Liver (tissue), 9 donors: ENCODE results near the gene DTD1. TPM values are rescaled to one million over a fixed set of nuclear protein-coding genes. Genes with fewer than 3 reads are reported as not detected.
"Not testable (repeated sequence)": the region's sequence is repeated elsewhere in the genome, so short reads cannot be mapped to it uniquely, and the experiment has no call there.

Experiments
- DNase-seq: peaks from one replicate; pipeline ENCODE4 v3.0.0-alpha.2; 2017; ENCODE audit warnings: low spot score
- H3K27ac ChIP-seq, 2 donors: one replicate each; pipeline ENCODE4 v1.7.0; 2013; ENCODE audit warnings: inconsistent platforms in 2 of 2, low read length in 2 of 2, control low read depth in 1 of 2, low read depth in 1 of 2, mild to moderate bottlenecking in 1 of 2
- H3K27me3 ChIP-seq, 4 donors: one replicate each; pipeline versions ENCODE4 v1.6.1 to v1.7.0; 2013; ENCODE audit warnings: low read length in 3 of 4, inconsistent platforms in 1 of 4, mild to moderate bottlenecking in 1 of 4, moderate library complexity in 1 of 4; ENCODE audit not compliant: control insufficient read depth in 4 of 4, insufficient read depth in 4 of 4
- H3K36me3 ChIP-seq, 4 donors: one replicate each; pipeline versions ENCODE4 v1.6.1 to v1.7.0; 2013; ENCODE audit warnings: low read length in 3 of 4, mild to moderate bottlenecking in 3 of 4, low read depth in 1 of 4, moderate library complexity in 1 of 4; ENCODE audit not compliant: control insufficient read depth in 4 of 4, insufficient read depth in 3 of 4
- H3K4me1 ChIP-seq, 4 donors: one replicate each; pipeline versions ENCODE4 v1.6.1 to v1.7.0; 2013; ENCODE audit warnings: low read length in 3 of 4, mild to moderate bottlenecking in 3 of 4, moderate library complexity in 1 of 4; ENCODE audit not compliant: control insufficient read depth in 4 of 4, insufficient read depth in 4 of 4
- H3K4me3 ChIP-seq, 3 donors: one replicate each; pipeline versions ENCODE4 v1.6.1 to v1.7.0; 2013; ENCODE audit warnings: low read length in 3 of 3, control low read depth in 1 of 3, low read depth in 1 of 3, mild to moderate bottlenecking in 1 of 3
- H3K9ac ChIP-seq, 2 donors: one replicate each; pipeline ENCODE4 v1.7.0; 2013; ENCODE audit warnings: low read length in 2 of 2, mild to moderate bottlenecking in 2 of 2, moderate library complexity in 2 of 2, control low read depth in 1 of 2, low read depth in 1 of 2
- H3K9me3 ChIP-seq, 4 donors: one replicate each; pipeline versions ENCODE4 v1.6.1 to v1.7.0; 2013; ENCODE audit warnings: low read length in 3 of 4; ENCODE audit not compliant: control insufficient read depth in 4 of 4
- EGR1 ChIP-seq, 2 donors: IDR thresholded peaks; 2 replicates each; pipeline ENCODE4 v1.6.1; 2016 to 2018; ENCODE audit warnings: antibody characterized with exemption in 2 of 2, low read depth in 2 of 2
- FOXA1 ChIP-seq: IDR thresholded peaks from 2 replicates; pipeline ENCODE4 v1.6.1; 2016; ENCODE audit warnings: antibody characterized with exemption
- FOXA2 ChIP-seq: IDR thresholded peaks from 2 replicates; pipeline ENCODE4 v1.6.1; 2016; ENCODE audit warnings: antibody characterized with exemption
- HNF4A ChIP-seq, 2 donors: conservative IDR thresholded peaks; 2 replicates each; pipeline ENCODE4 v1.6.1; 2016; ENCODE audit warnings: antibody characterized with exemption in 2 of 2, mild to moderate bottlenecking in 2 of 2
- HNF4G ChIP-seq: IDR thresholded peaks from 2 replicates; pipeline ENCODE4 v1.6.1; 2016; ENCODE audit warnings: antibody characterized with exemption
- JUND ChIP-seq, 2 donors: IDR thresholded peaks; 2 replicates each; pipeline ENCODE4 v1.6.1; 2016; ENCODE audit warnings: antibody characterized with exemption in 2 of 2
- MAX ChIP-seq: IDR thresholded peaks from 2 replicates; pipeline ENCODE4 v1.6.1; 2016; ENCODE audit warnings: antibody characterized with exemption
- NR2F2 ChIP-seq: IDR thresholded peaks from 2 replicates; pipeline ENCODE4 v1.6.1; 2016; ENCODE audit warnings: antibody characterized with exemption
- RAD21 ChIP-seq, 2 donors: IDR thresholded peaks; 2 replicates each; pipeline ENCODE4 v1.6.1; 2016; ENCODE audit warnings: antibody characterized with exemption in 2 of 2, mild to moderate bottlenecking in 2 of 2
- TAF1 ChIP-seq: conservative IDR thresholded peaks from 2 replicates; pipeline ENCODE4 v1.6.1; 2016; ENCODE audit warnings: antibody characterized with exemption, mild to moderate bottlenecking
- YY1 ChIP-seq: IDR thresholded peaks from 2 replicates; pipeline ENCODE4 v1.6.1; 2016; ENCODE audit warnings: antibody characterized with exemption, mild to moderate bottlenecking
- ZBTB33 ChIP-seq: IDR thresholded peaks from 2 replicates; pipeline ENCODE4 v1.6.1; 2016; ENCODE audit warnings: antibody characterized with exemption
- WGBS: extraction: QIAGEN DNeasy Blood & Tissue Kit; methylation state at CpG from one replicate; pipeline ENCODE4 v1.1.7; 2013; 5-methylcytosine and 5-hydroxymethylcytosine counted together
- polyA plus RNA-seq, 2 donors: library from polyadenylated mRNA; stranded (reverse) in 1 of 2; unstranded in 1 of 2; fragments of 200-250 nt in 1 of 2; fragments of >200 nt in 1 of 2; fragmentation: Nextera tagmentation in 1 of 2; extraction: Ambion mirVana in 1 of 2; gene quantifications; one replicate each; pipeline versions ENCODE4 v1.2.1 to v1.2.3, GENCODE V29; 2013 to 2015
- total RNA-seq, 2 donors: library from RNA; depleted of rRNA; stranded (reverse); fragments of >200 nt; gene quantifications; one replicate each; pipeline ENCODE4 v1.2.3, GENCODE V29; 2014
- TF ChIP-seq, protein P1 (sequence below): IDR thresholded peaks from 2 replicates; pipeline ENCODE4 v1.6.1; 2016; ENCODE audit warnings: antibody characterized with exemption, mild to moderate bottlenecking
- TF ChIP-seq, protein P2 (sequence below): IDR thresholded peaks from 2 replicates; pipeline ENCODE4 v1.6.1; 2016; ENCODE audit warnings: antibody characterized with exemption
- donor health status: healthy.
- donor health status: healthy.
- donor health status: healthy.
- donor health status: healthy.
- donor health status: healthy.

Gene DTD1
- total and polyA plus RNA-seq, 4 donors = 7.8 to 11.3 (median 10.1) TPM

GRCh38 chr20:18754653-18755045 is 166.8 kb downstream of the DTD1 start:
- 89% methylated on average over 3 of the region's 3 CpGs for WGBS
- no peak for DNase-seq
- no peak overlapping the region for H3K27ac ChIP-seq
- no peaks in the 10 kb centered on the region for H3K4me1 ChIP-seq
- TF ChIP-seq HNF4A (conservative IDR thresholded peaks at IDR 0.05) (no peak), RAD21 (IDR thresholded peaks at IDR 0.05) (no peak), HNF4G (no peak), MAX (no peak), EGR1 (IDR thresholded peaks at IDR 0.05; ENCODE audit: low read depth in 2 of 2) (no peak), JUND (IDR thresholded peaks at IDR 0.05) (no peak), NR2F2 (no peak), ZBTB33 (no peak), FOXA1 (no peak)
- TF ChIP-seq, protein P1, sequence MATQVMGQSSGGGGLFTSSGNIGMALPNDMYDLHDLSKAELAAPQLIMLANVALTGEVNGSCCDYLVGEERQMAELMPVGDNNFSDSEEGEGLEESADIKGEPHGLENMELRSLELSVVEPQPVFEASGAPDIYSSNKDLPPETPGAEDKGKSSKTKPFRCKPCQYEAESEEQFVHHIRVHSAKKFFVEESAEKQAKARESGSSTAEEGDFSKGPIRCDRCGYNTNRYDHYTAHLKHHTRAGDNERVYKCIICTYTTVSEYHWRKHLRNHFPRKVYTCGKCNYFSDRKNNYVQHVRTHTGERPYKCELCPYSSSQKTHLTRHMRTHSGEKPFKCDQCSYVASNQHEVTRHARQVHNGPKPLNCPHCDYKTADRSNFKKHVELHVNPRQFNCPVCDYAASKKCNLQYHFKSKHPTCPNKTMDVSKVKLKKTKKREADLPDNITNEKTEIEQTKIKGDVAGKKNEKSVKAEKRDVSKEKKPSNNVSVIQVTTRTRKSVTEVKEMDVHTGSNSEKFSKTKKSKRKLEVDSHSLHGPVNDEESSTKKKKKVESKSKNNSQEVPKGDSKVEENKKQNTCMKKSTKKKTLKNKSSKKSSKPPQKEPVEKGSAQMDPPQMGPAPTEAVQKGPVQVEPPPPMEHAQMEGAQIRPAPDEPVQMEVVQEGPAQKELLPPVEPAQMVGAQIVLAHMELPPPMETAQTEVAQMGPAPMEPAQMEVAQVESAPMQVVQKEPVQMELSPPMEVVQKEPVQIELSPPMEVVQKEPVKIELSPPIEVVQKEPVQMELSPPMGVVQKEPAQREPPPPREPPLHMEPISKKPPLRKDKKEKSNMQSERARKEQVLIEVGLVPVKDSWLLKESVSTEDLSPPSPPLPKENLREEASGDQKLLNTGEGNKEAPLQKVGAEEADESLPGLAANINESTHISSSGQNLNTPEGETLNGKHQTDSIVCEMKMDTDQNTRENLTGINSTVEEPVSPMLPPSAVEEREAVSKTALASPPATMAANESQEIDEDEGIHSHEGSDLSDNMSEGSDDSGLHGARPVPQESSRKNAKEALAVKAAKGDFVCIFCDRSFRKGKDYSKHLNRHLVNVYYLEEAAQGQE = no peak
- TF ChIP-seq, protein P2, sequence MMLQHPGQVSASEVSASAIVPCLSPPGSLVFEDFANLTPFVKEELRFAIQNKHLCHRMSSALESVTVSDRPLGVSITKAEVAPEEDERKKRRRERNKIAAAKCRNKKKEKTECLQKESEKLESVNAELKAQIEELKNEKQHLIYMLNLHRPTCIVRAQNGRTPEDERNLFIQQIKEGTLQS = no peak
- no peaks in the 10 kb centered on the region for H3K27me3 ChIP-seq
- H3K9ac ChIP-seq = no peak overlapping the region
- no peak overlapping the region for H3K4me3 ChIP-seq
- H3K36me3 ChIP-seq = no peaks in the 10 kb centered on the region
- H3K9me3 ChIP-seq = no peaks in the 10 kb centered on the region

GRCh38 chr20:18760852-18761251 is 173.0 kb downstream of the DTD1 start:
- H3K9ac ChIP-seq = not testable (repeated sequence)
- 88% methylated on average over 19 of the region's 19 CpGs for WGBS

DNA sequence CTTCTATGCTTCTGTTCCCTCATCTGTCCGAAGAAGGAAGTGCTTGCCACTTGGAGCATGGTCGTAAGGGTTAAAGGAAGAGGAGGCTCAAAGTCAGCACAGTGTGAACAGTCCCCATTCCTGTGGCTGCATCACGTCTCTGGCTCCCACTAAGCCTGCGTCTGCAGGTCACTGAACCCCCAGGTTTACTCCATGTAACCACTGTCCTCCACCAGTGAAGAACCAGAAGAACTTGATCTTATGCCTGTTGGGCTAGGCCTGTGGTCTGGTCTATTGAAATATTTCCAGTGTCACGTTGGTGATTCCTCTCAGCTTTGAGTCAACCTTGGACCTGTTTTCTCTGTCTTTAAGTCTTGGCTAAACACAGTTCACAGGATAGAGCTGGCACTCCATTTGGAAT is 179.8 kb downstream of the DTD1 start:
- Histone ChIP-seq H3K9ac (no peak overlapping the region), H3K4me3 (no peak overlapping the region), H3K36me3 (peaks cover 0 to 3% (median 0%) of the 10 kb centered on the region in 4 donors), H3K27me3 (no peaks in the 10 kb centered on the region), H3K4me1 (no peaks in the 10 kb centered on the region), H3K9me3 (no peaks in the 10 kb centered on the region), H3K27ac (no peak overlapping the region)
- no peak for DNase-seq
- no peak for TF ChIP-seq FOXA2
- TF ChIP-seq HNF4G = no peak
- TF ChIP-seq TAF1 = no peak
- TF ChIP-seq FOXA1 = no peak
- TF ChIP-seq YY1 = no peak
- 62% methylated on average over 5 of the region's 5 CpGs for WGBS

More at GRCh38 chr20:18760852-18761251, 173.0 kb downstream of the DTD1 start:
- H3K4me3 ChIP-seq, H3K27ac ChIP-seq, H3K36me3 ChIP-seq, H3K27me3 ChIP-seq, DNase-seq, H3K4me1 ChIP-seq, H3K9me3 ChIP-seq: not testable (repeated sequence)
